Activated CD8-positive, alpha-beta memory T cell treated with anti-CD3 and anti-CD28 coated beads for 4 hours (primary cell): ENCODE data around the gene ATF7.
"Not testable (repeated sequence)": the region's sequence is repeated elsewhere in the genome, so short reads cannot be mapped to it uniquely, and the experiment has no call there.

Source experiments
- DNase-seq, 2 donors: peaks; one replicate each; pipeline ENCODE4 v3.0.0-alpha.2; 2020; ENCODE audit warnings: low read depth in 2 of 2

Gene ATF7

GRCh38 chr12:53482626-53483168 is 143.5 kb downstream of the ATF7 start:
- no peak for DNase-seq

GRCh38 chr12:53481939-53482586 is 144.1 kb downstream of the ATF7 start:
- DNase-seq: no peak

- DNase-seq: not testable (repeated sequence)
These were observed 144.7 kb downstream of the ATF7 start for GRCh38 chr12:53481458-53481857.

GRCh38 chr12:53480491-53481442 is 145.4 kb downstream of the ATF7 start:
- DNase-seq: no peak

- no peak for DNase-seq
These were observed 146.9 kb downstream of the ATF7 start for GRCh38 chr12:53479331-53479730.

GRCh38 chr12:53478865-53479264 is 147.3 kb downstream of the ATF7 start:
- no peak for DNase-seq

GRCh38 chr12:53476769-53477209 is 149.4 kb downstream of the ATF7 start:
- DNase-seq: no peak

- DNase-seq: no peak
These were observed 151.4 kb downstream of the ATF7 start for GRCh38 chr12:53474819-53475218.

- DNase-seq: no peak
These were observed 152.1 kb downstream of the ATF7 start for GRCh38 chr12:53474077-53474476.

GRCh38 chr12:53472056-53472582 is 154.1 kb downstream of the ATF7 start:
- no peak for DNase-seq

GRCh38 chr12:53468282-53468681 is 157.9 kb downstream of the ATF7 start:
- DNase-seq: no peak

- DNase-seq: no peak
These were observed 158.3 kb downstream of the ATF7 start for GRCh38 chr12:53467880-53468279.

GRCh38 chr12:53467082-53467481 is 159.1 kb downstream of the ATF7 start:
- no peak for DNase-seq

GRCh38 chr12:53466640-53467039 is 159.5 kb downstream of the ATF7 start:
- no peak for DNase-seq

- no peak for DNase-seq
These were observed 160.5 kb downstream of the ATF7 start for GRCh38 chr12:53465679-53466078.

GRCh38 chr12:53464685-53465418 is 161.3 kb downstream of the ATF7 start:
- no peak for DNase-seq

- DNase-seq: no peak
These were observed 162.2 kb downstream of the ATF7 start for GRCh38 chr12:53463802-53464560.

GRCh38 chr12:53462935-53463334 is 163.2 kb downstream of the ATF7 start:
- DNase-seq: no peak

- no peak for DNase-seq
These were observed 164.6 kb downstream of the ATF7 start for GRCh38 chr12:53461591-53461990.

GRCh38 chr12:53461059-53461458 is 165.1 kb downstream of the ATF7 start:
- no peak for DNase-seq

- DNase-seq: no peak
These were observed 167.1 kb downstream of the ATF7 start for GRCh38 chr12:53459097-53459496.
